GM21447 (cell line): Measurements from ENCODE around the gene R3HDM2.
"Not testable (repeated sequence)": the region's sequence is repeated elsewhere in the genome, so short reads cannot be mapped to it uniquely, and the experiment has no call there.

Experiments
- ATAC-seq: cut with Tn5 transposase; IDR thresholded peaks from one replicate; pipeline ENCODE4 v1.9.1; 2021; ENCODE audit not compliant: unreplicated experiment

R3HDM2 gene

DNA sequence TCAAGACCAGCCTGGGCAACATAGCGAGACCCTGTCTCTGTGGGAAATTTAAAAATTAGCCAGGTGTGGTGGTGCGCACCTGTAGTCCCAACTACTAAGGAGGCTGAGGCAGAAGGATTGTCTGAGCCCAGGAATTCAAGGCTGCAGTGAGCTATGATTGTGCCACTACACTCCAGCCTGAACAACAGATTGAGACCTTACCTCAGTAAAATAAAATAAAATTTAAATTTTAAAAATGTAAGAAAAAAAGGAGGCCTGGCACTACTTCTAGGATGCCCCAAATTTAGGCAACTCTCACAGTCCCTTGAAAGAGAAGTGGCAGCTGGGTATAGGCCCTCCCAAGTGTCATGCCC lies 23.3 kb upstream of the R3HDM2 start:
- ATAC-seq = no peak

DNA sequence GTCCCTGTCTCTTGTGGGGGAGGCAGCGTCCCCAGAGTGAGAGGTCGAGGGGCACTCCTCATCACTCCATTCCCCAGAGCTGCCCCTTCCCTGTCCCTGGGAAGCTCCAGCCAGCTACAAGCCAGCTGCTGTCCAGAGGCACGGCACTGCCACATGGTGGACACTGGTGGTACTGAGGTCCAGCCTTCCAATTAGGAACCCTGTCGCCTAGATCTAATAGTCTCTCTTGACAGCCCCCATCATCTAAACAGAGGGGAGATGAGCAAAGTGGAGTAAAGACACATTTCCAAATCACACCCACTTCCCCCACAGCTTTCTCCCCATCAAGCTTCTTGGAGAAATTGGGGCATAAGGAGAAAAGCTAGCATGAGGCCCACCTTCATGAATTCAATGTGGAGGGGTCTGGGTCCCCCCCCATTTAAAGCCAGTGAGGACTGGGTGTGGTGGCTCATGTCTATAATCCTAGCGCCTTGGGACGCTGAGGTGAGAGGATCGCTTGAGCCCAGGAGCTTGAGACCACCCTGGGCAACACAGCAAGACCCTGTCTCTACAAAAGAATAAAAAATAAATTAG lies 22.2 kb upstream of the R3HDM2 start:
- no peak for ATAC-seq

- no peak for ATAC-seq
Measured at GRCh38 chr12:57452181-57452936, 21.5 kb upstream of the R3HDM2 start.

DNA sequence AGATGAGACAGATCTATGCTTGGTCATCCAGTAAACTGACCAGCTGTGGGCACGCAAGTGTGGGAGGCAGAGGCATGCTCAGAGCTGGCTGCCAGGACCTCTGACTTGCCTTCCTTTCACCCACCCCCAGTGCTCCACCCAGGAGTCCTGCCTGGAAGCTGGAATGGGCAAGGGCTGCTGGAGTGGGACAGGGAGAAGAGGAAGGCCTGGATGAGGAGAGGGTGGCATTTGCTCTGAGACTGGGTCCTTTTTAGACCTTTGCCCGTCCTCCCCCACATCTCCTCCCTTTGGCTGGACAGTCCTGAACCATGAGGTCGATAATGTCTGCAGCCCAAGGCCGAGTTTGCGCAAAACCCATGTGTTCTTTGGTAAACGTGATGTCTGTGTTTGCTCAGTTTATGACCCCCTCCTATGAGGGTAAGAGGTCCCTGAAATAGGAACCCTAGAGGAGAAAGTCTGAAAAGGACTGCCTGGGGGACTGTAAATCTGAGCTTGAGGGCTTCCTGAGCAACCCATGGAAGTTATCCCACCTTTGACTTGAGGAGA lies 20.5 kb upstream of the R3HDM2 start:
- no peak for ATAC-seq

- no peak for ATAC-seq
Measured at GRCh38 chr12:57450057-57450456, 19.2 kb upstream of the R3HDM2 start.

GRCh38 chr12:57449375-57449774 lies 18.5 kb upstream of the R3HDM2 start:
- ATAC-seq = no peak

DNA sequence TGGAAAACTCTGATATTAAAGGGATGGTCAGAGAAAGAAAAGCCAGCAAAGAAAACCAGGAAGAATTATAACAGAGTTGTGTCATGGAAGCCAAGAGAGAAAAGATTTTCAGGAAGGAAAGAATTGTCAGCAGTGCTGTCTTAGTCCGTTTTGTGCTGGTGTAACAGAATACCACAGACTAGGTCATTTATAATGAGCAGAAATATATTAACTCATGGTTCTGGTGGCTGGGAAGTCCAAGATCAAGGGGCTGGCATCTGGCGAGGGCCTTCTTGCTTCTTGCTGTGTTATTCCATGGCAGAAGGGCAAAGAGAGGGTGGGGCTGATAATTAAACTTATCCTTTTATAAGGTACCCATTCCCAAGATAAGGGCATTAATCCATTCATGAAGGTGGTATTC lies 17.8 kb upstream of the R3HDM2 start:
- ATAC-seq = no peak

DNA sequence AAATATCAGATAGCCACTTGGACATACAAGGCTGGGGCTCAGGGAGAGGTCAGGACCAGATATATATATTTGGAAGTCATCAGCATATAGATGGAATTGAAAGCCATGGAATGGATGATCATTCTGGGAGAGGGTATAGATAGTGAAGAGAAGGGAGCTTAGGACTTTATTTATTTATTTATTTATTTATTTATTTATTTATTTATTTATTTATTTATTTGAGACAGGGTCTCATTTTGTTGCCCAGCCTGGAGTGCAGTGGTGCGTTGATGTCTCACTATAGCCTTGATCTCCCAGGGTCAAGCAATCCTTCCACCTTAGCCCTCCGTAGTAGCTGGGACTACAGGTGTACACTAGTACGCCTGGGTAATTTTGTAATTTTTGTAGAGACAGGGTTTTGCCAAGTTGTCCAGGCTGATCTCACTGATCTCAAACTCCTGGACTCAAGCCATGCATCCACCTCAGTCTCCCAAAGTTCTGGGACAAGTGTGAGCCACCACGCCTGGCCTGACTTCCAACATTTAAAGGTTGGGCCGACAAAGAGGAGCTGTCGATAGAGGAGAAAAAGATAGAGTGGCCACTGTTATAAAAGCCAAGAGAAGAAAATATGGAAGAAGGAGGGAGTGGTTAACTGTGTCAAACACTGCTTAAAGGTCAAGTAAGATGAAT lies 15.6 kb upstream of the R3HDM2 start:
- ATAC-seq = no peak

- ATAC-seq = no peak
Measured at GRCh38 chr12:57444744-57445143, 13.9 kb upstream of the R3HDM2 start.

GRCh38 chr12:57444337-57444736 lies 13.5 kb upstream of the R3HDM2 start:
- ATAC-seq = not testable (repeated sequence)

DNA sequence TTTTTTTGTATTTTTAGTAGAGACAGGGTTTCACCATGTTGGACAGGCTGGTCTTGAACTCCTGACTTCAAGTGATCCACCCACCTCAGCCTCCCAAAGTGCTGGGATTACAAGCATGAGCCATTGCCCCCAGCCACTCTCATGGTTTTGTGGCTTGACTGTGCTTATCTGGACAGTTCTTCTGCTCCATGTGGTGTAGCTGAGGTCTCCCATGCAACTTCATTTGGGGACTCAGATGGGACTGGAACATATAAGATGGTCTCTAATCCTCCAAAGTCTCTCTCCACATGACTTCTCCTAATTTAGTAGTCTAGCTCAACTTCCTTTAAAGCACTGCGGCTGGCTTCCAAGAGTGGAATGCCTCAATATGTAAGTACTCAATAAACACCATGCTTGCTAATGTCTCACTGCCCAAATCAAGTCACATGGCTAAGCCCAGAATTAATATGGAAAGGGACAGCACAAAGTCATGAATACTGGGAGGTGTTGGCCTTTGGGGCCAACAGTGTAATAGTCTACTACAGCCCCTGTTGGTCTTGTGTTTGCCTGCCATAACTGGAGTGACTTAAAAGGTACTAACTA lies 11.1 kb upstream of the R3HDM2 start:
- ATAC-seq = no peak

DNA sequence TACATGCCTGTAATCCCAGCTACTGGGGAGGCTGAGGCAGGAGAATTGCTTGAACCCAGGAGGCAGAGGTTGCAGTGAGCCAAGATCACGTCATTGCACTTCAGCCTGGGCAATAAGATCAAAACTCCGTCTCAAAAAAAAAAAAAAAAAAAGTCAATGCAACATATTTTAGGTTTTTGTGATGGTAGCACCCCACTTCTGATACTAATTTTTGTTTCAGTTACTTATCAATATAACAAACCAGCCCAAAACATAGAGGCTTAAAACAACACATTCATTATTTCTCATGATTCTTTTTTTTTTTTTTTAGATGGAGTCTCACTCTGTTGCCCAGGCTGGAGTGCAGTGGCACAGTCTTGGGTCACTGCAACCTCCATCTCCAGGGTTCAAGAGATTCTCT lies 10.6 kb upstream of the R3HDM2 start:
- ATAC-seq = not testable (repeated sequence)

GRCh38 chr12:57439762-57440266 lies 9.0 kb upstream of the R3HDM2 start:
- no peak for ATAC-seq

GRCh38 chr12:57438400-57438799 lies 7.6 kb upstream of the R3HDM2 start:
- ATAC-seq = no peak

DNA sequence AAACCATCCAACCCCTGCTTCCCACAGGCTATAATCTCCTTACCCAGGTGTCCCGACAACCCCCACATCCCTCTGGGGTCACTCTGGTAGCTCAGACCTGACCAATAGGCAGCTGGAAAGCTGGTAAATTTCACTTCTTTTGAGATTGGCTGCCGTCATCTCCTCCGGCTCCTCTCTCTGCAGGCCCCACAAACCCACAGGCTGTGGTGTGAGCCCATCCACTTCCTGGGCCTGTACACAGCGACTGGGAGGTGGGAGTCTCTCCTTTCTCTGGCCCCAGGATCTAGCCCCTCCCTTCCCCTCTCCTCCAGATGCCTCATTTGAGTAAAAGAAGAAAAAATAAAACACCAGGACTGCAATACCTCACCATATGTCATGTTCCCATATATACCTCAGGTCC lies 4.5 kb upstream of the R3HDM2 start:
- no peak for ATAC-seq

DNA sequence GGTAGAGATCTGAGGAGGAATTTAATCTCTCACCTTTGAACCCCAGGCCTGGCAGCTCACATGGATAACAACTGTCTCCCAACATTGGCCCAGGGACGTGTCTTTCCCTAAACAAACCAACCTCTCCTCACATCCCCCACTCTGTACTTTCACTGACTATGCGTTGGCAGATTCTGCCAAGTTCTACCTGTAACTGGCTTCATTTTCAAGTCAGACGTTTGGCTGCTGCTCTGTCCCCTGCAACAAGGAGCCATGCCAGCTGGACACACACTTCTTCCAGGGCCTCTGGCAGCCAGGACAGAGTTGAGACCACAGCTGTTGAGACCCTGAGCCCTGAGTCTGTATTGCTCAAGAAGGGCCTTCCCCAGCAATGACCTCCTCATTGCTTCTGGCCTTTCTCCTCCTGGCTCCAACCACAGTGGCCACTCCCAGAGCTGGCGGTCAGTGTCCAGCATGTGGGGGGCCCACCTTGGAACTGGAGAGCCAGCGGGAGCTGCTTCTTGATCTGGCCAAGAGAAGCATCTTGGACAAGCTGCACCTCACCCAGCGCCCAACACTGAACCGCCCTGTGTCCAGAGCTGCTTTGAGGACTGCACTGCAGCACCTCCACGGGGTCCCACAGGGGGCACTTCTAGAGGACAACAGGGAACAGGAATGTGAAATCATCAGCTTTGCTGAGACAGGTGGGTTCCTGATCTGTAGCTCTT lies 3.8 kb upstream of the R3HDM2 start, which contains the start of gene INHBC:
Gene INHBC, plus strand, starts transcription at position 268 of the 707 bp plus-strand sequence. Its CDS starts 103 bp downstream, at position 371.
- no peak for ATAC-seq

- no peak for ATAC-seq
Measured at GRCh38 chr12:57433370-57433769, 2.5 kb upstream of the R3HDM2 start.

DNA sequence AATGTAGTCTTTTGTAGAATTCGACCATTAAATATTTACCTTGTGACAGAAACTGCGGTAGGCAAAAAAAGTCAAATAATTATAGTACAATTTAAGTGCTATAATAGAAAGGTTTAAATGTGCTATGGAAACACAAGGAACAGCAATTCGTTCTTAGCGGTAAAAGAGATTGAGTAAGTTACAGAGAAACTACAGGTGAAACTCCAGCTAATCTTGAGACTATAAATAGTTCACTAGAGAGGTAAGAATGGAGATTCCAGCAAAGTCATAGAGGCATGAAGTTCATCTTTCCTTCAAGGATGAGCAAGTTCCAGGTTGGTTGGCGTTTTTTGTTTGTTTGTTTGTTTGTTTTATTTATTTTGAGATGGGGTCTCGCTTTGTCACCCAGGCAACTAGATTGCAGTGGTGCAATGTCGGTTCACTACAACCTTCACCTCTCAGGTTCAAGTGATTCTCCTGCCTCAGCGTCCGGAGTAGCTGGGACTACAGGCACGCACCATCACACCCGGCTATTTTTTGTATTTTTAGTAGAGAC lies 878 bp upstream of the R3HDM2 start:
- no peak for ATAC-seq

- peak; percentile 36 for ATAC-seq
Measured at GRCh38 chr12:57430112-57430930, 522 bp downstream of the R3HDM2 start.
